Panc1 (cell line): ENCODE results near the gene MAPRE2. TPM values are rescaled to one million over a fixed set of nuclear protein-coding genes. Genes with fewer than 3 reads are reported as not detected.

Experiments used
- ATAC-seq: fragments of 200-7000 bp; cut with Tn5 transposase; 2 replicates; pipeline ENCODE4 v1.9.1; 2020; ENCODE audit warnings: mild to moderate bottlenecking, moderate library complexity
- BruUV-seq: library from RNA; stranded (reverse); fragments of 400-500 nt; replicated peaks from 2 replicates; lab custom pipeline; 2021; lab: Mats Ljungman, UMichigan
- CTCF ChIA-PET: fragments of 300-600 bp; sonication (Branson Sonifier 250); formaldehyde crosslinking; loops from one replicate; lab custom pipeline; 2022; ENCODE audit warnings: antibody characterized with exemption; lab: Charles Lee
- POLR2A ChIA-PET: fragments of 300-600 bp; sonication (Branson Sonifier 250); formaldehyde crosslinking; loops from one replicate; lab custom pipeline; 2022; ENCODE audit warnings: antibody characterized with exemption; lab: Charles Lee
- DNase-seq: peaks from one replicate; pipeline ENCODE4 v3.0.0-alpha.2; 2010; ENCODE audit warnings: low read depth, low spot score
- H3K27ac ChIP-seq: 2 replicates; pipeline ENCODE4 v1.5.1; 2011; ENCODE audit warnings: mild to moderate bottlenecking, low read length, inconsistent platforms
- H3K27me3 ChIP-seq: fragments of 200-500 bp; sonication (Bioruptor generic); 2 replicates; pipeline ENCODE4 v1.6.0; 2014; ENCODE audit warnings: low read length, inconsistent platforms; ENCODE audit not compliant: control insufficient read depth, insufficient read depth
- H3K36me3 ChIP-seq: fragments of 200-500 bp; sonication (Bioruptor generic); 2 replicates; pipeline ENCODE4 v1.5.1; 2014; ENCODE audit warnings: inconsistent platforms, mild to moderate bottlenecking, low read length, moderate library complexity; ENCODE audit not compliant: control insufficient read depth, insufficient read depth
- H3K4me1 ChIP-seq: 2 replicates; pipeline ENCODE4 v1.5.1; 2011; ENCODE audit warnings: inconsistent platforms, mild to moderate bottlenecking, low read length, moderate library complexity; ENCODE audit not compliant: control insufficient read depth, insufficient read depth
- H3K4me3 ChIP-seq, 2 experiments: 2 replicates each; pipeline ENCODE4 v1.5.1; 2011 to 2012; ENCODE audit warnings: low read depth in 2 of 2, low read length in 2 of 2, mild to moderate bottlenecking in 2 of 2, inconsistent platforms in 1 of 2, moderate library complexity in 1 of 2
- H3K9me3 ChIP-seq: fragments of 200-500 bp; sonication (Bioruptor generic); 2 replicates; pipeline ENCODE4 v1.5.1; 2014; ENCODE audit warnings: low read depth, mild to moderate bottlenecking, inconsistent platforms, low read length, moderate library complexity; ENCODE audit not compliant: control insufficient read depth, insufficient read depth
- CTCF ChIP-seq: fragments of 450-650 bp; IDR thresholded peaks from 2 replicates; pipeline ENCODE4 v1.5.1; 2017; ENCODE audit warnings: mild to moderate bottlenecking
- POLR2AphosphoS5 ChIP-seq: IDR thresholded peaks from 2 replicates; pipeline ENCODE4 v1.6.1; 2012; ENCODE audit warnings: mild to moderate bottlenecking, low read depth, low read length, moderate library complexity
- SIN3A ChIP-seq: IDR thresholded peaks from 2 replicates; pipeline ENCODE4 v1.6.1; 2012; ENCODE audit warnings: low read depth, mild to moderate bottlenecking, low read length, moderate library complexity, borderline replicate concordance; ENCODE audit not compliant: insufficient read depth
- TCF7L2 ChIP-seq: IDR thresholded peaks from 2 replicates; pipeline ENCODE4 v1.6.1; 2011; ENCODE audit warnings: mild to moderate bottlenecking, low read depth, low read length, inconsistent platforms
- in situ Hi-C: cut with HindIII; loops from 2 replicates; pipeline ENCODE4 v1.10.0; 2016; ENCODE audit warnings: low sequenced_read_pairs, low pct_unique_long_range_greater_than_20kb
- intact Hi-C: fragments of 100-400 bp; cut with micrococcal nuclease; formaldehyde crosslinking; loops from one replicate; pipeline ENCODE4 v1.10.0; 2022; ENCODE audit not compliant: unreplicated experiment
- total RNA-seq: library from RNA; stranded (reverse); gene quantifications from one replicate; pipeline ENCODE4 v1.2.1, GENCODE V29; 2021; ENCODE audit not compliant: unreplicated experiment
- TF ChIP-seq, protein P1 (sequence below), 2 experiments: IDR thresholded peaks; 2 replicates each; pipeline ENCODE4 v1.6.1; 2011 to 2012; ENCODE audit warnings: low read depth in 2 of 2, control low read depth in 1 of 2, low read length in 1 of 2, mild to moderate bottlenecking in 1 of 2, moderate library complexity in 1 of 2; ENCODE audit not compliant: insufficient read depth in 1 of 2

The MAPRE2 gene
- total RNA-seq, 1 experiment from 2014 or later: 14.1 TPM

GRCh38 chr18:35104391-35105051 lies 63.3 kb downstream of the MAPRE2 start:
- ATAC-seq: no peak
- H3K4me3 ChIP-seq: no peak overlapping the region
- H3K9me3 ChIP-seq: no peaks in the 10 kb centered on the region
- H3K36me3 ChIP-seq: no peaks in the 10 kb centered on the region
- in situ Hi-C loops (no loop called here), intact Hi-C loops (no loop called here)
- no TSS peak for BruUV-seq
- DNase-seq: no peak
- H3K27me3 ChIP-seq: no peaks in the 10 kb centered on the region
- POLR2A ChIA-PET: no interaction called here
- no peak overlapping the region for H3K27ac ChIP-seq
- CTCF ChIA-PET: no interaction called here
- no peak for TF ChIP-seq TCF7L2
- TF ChIP-seq, protein P1, sequence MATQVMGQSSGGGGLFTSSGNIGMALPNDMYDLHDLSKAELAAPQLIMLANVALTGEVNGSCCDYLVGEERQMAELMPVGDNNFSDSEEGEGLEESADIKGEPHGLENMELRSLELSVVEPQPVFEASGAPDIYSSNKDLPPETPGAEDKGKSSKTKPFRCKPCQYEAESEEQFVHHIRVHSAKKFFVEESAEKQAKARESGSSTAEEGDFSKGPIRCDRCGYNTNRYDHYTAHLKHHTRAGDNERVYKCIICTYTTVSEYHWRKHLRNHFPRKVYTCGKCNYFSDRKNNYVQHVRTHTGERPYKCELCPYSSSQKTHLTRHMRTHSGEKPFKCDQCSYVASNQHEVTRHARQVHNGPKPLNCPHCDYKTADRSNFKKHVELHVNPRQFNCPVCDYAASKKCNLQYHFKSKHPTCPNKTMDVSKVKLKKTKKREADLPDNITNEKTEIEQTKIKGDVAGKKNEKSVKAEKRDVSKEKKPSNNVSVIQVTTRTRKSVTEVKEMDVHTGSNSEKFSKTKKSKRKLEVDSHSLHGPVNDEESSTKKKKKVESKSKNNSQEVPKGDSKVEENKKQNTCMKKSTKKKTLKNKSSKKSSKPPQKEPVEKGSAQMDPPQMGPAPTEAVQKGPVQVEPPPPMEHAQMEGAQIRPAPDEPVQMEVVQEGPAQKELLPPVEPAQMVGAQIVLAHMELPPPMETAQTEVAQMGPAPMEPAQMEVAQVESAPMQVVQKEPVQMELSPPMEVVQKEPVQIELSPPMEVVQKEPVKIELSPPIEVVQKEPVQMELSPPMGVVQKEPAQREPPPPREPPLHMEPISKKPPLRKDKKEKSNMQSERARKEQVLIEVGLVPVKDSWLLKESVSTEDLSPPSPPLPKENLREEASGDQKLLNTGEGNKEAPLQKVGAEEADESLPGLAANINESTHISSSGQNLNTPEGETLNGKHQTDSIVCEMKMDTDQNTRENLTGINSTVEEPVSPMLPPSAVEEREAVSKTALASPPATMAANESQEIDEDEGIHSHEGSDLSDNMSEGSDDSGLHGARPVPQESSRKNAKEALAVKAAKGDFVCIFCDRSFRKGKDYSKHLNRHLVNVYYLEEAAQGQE (IDR thresholded peaks at IDR 0.05; ENCODE audit: insufficient read depth in 1 of 2, low read depth in 2 of 2, low read length in 1 of 2): no peak
- no peak for TF ChIP-seq SIN3A
- no peak for TF ChIP-seq POLR2AphosphoS5
- no peak for TF ChIP-seq CTCF
- H3K4me1 ChIP-seq: no peaks in the 10 kb centered on the region

DNA sequence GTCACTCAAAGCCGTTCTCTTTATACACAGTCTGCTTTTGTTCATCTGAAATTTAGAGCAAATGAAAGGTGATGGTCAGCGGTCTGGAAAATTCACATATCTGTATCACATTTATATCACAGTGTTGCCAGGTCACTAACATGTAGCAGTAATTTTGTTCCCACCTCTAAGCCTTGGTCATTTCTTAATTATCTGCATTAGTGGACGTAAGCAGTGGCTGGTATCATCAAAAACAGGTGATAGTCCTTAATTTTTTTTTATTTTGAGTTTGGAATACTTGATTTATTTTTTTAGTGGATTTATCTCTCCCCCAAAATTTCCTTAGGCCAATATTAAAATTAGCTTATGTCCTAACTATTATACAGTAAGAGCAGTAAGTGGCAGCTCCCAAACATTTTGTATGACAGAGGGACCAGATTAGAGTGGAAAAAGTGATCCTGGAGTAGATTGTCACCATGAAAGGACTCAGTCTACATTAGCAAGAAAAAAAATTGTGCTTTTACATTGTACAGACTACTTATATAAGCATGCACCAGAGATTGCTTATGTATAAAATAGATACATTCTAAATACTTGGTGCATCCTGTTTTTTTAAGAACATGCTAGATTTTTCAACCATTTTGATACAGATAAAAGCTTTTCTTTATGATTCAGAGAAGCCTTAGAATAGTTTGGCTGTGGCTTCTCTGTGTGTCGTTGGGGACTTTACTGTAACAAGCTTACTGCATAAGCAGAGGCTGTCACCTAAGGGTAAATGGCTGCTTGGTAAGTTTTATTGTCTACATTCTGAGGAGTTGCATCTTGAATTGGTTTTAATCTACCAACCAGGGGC lies 65.0 kb downstream of the MAPRE2 start:
- Histone ChIP-seq H3K4me3 (no peak overlapping the region), H3K27ac (no peak overlapping the region), H3K36me3 (no peaks in the 10 kb centered on the region), H3K4me1 (no peaks in the 10 kb centered on the region), H3K9me3 (no peaks in the 10 kb centered on the region), H3K27me3 (no peaks in the 10 kb centered on the region)
- TF ChIP-seq SIN3A (no peak), POLR2AphosphoS5 (no peak), CTCF (no peak), TCF7L2 (no peak)
- TF ChIP-seq, protein P1 (IDR thresholded peaks at IDR 0.05; ENCODE audit: insufficient read depth in 1 of 2, low read depth in 2 of 2, low read length in 1 of 2): no peak
- CTCF ChIA-PET: no interaction called here
- intact Hi-C loops (no loop called here), in situ Hi-C loops (no loop called here)
- DNase-seq (no peak), ATAC-seq (no peak)
- BruUV-seq: no TSS peak
- POLR2A ChIA-PET: interaction anchor here (0.6 kb wide), 1 partner anchor 485 kb away, joined by 3 read pairs; no protein-coding TSS in a partner anchor
